HG03575 (cell line): ENCODE data around the gene SIKE1.
"Not testable (repeated sequence)": the region's sequence is repeated elsewhere in the genome, so short reads cannot be mapped to it uniquely, and the experiment has no call there.

ENCODE experiments used
- ATAC-seq: cut with Tn5 transposase; IDR thresholded peaks from one replicate; pipeline ENCODE4 v1.9.1; 2021; ENCODE audit not compliant: unreplicated experiment, insufficient number of reproducible peaks, low FRiP score; ENCODE audit errors: extremely low read depth

SIKE1 gene

GRCh38 chr1:114756949-114757454 is 23.5 kb downstream of the SIKE1 start:
- no peak for ATAC-seq

DNA sequence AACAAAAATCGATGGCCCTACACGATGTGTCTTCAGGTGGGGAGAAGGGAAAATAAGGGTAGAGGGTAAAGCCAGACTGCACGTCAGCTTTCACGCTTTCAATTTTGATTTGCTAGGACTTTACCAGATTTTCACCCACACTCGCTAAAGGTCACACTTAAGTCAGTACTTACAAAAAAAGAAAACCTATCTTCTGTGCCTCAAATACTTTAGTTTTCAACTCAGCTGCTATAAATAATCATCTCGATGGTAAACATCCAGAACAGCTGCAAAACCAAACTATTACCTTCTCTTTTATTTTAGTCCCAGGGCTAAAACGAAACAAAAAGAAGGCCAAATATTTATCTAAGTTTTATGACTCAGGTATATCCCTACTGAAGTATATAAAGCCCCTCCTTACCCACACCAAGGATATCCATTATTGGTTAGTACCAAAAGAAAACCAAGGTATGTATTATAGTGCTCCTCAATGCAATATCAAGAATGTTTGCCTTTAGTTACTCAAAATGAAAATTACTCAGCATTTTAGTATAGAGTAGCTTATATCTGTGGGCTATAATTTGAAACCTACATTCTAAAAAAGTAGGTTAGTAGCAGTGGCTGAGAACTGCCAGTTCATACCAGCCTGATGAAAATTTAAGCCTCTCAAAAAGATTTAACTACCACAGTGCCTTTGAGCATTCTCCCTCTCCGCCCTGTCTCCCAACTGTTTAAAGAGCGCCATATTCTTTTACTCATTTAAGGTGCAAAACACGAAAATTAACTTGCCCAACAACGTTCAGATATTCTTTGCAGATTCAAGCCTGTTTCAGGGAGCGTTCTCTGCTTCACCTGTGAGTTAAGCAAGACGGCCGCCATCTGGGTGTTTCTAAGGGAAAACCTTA is 24.2 kb downstream of the SIKE1 start:
- ATAC-seq, result peak; percentile 38

DNA sequence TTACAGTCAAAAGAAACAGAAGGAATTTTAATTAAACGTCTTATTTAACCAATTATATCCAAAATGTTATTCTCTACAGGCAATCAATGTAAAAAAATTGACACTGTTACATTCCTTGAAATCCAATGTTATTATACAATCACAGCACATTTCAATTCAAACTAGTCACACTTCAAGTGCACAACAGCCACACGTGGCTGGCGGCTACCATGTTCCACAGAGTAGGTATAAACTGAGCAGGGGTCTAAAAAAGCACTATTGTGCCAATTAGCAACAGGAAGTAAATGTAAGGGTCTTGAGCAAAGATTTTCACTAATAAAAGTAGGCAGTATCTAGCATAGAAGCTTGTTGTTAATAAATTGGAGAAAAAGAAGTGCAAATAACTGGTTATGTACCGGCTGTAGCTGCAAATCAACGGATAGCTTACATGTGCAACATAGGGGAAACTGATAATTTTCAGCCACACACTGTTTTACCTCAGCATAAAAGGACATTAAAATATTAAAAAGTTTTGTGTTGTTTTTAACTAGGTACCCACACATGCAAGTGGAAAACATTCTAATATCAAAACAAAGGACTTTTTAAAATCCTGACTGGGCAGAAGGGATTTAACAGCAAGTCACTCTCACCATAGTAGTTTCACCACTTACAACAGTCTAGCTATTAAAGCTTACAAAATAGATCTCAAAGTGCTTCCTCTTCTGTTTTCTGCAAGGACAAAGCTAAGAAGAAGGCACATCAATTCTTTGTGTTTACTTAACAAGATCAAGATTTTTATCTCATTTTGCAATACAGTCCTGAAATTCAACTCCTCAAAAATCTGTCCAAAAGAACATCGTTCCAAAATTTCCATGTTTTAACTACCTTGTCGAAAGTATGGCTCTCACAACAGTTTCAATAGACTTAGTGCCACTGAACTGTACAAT is 25.2 kb downstream of the SIKE1 start:
- no peak for ATAC-seq

DNA sequence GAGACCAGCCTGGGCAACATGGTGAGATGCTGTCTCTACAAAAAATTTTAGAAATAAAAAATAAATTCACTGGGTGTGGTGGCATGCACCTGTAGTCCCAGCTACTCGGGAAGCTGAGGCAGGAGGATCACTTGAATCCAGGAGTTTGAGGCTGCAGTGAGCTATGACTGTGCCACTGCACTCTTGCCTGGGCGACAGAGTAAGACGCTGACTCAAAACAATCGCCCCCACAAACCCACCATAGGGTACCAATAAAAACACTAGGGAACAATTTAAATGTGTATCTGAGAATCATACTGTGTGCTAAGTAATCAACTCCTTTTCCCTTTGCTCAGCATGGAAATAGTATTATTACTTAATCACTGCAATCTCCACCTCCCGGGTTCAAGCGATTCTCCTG is 26.8 kb downstream of the SIKE1 start:
- not testable (repeated sequence) for ATAC-seq

DNA sequence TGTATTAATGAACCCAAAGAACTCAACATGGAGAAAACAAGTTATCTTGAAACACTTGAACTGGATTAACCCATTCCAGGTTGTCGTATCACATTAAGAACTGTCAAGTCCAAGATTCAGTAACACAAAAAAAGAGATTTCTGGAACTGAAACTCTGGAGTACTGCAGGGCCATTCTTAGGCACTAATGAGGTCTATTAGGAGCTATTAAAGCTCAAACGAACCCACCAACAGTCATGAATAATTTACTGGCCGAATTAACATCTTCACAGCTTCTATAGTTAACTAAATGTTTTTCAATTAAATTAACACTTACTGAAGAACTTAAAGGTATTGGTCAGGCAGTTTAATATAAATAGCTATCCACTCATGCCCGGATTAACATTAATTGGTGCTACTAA is 27.3 kb downstream of the SIKE1 start:
- ATAC-seq, result no peak

DNA sequence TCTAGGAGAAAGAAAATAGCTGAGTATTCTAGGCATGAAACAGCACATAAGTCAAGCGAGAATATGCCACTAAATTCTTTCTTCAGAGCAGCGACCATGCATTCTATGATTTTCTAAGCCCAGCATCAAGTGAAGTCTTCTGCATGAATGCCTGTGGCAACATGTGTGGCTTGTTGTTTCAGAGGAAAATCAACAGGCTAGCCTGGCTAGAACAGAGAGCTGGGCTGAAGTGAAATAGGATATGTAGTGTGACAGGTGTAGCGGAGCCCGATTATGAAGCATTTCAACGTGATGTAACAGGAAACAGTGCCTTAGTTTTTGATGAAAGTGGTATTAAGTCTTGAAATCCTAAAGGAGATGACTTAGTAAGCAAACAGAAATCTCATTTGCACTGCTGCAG is 29.7 kb downstream of the SIKE1 start:
- no peak for ATAC-seq

- no peak for ATAC-seq
Measured at GRCh38 chr1:114749835-114750234, 30.6 kb downstream of the SIKE1 start.

- no peak for ATAC-seq
Measured at GRCh38 chr1:114746450-114747121, 33.9 kb downstream of the SIKE1 start.

- no peak for ATAC-seq
Measured at GRCh38 chr1:114745291-114745690, 35.2 kb downstream of the SIKE1 start.

- no peak for ATAC-seq
Measured at GRCh38 chr1:114741963-114742746, 38.3 kb downstream of the SIKE1 start.

DNA sequence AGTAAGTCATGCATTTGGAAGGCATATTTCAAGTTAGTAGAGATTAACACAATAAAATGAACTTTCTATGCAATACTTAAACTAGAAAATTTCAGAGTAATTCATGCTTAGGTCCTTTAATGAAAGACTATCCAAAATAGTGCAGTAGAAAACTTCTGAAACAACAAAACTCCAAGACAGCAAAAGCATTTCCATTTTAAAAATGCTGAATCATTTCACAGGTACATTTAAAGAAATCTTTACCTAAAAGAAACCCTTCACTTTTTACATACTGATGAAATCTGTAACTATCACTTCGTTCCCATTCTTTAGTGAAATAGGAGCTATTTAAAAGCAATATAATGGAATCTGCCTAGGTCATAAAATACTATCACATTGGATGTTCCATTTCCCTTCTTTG is 40.2 kb downstream of the SIKE1 start:
- no peak for ATAC-seq

- ATAC-seq, result no peak
Measured at GRCh38 chr1:114737314-114737849, 43.1 kb downstream of the SIKE1 start.

DNA sequence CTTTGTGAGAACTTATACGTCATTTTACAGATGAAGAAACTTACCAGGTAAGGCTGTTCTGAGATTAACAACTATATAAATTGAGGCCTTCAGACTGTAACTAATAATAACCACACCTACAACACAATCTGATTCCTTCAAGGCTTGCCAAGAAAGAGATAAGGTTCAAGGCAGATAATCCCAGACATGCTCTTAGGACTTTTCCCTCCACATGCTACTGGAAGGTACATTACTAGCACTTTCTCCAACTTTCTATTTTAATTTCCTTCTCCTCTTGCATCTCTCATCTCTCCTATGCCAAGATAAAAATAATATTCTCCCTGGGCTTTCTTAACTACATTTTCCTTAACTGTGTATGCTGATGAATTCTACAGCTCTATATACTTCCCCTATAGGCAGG is 45.0 kb downstream of the SIKE1 start:
- ATAC-seq, result no peak

- ATAC-seq, result no peak
Measured at GRCh38 chr1:114729782-114730181, 50.7 kb downstream of the SIKE1 start.

- ATAC-seq, result no peak
Measured at GRCh38 chr1:114728553-114728952, 51.9 kb downstream of the SIKE1 start.

- ATAC-seq, result no peak
Measured at GRCh38 chr1:114725230-114725629, 55.3 kb downstream of the SIKE1 start.

GRCh38 chr1:114723915-114724314 is 56.6 kb downstream of the SIKE1 start:
- ATAC-seq, result no peak

- no peak for ATAC-seq
Measured at GRCh38 chr1:114723457-114723856, 57.0 kb downstream of the SIKE1 start.
